HepG2 (cell line): ENCODE results near the gene JAM2. TPM values are rescaled to one million over a fixed set of nuclear protein-coding genes. Genes with fewer than 3 reads are reported as not detected.
A peak's percentile ranks its signal among the peaks of the same experiment; 100 is the strongest.

Source experiments
- AFF4 ChIP-seq: sonication (generic); formaldehyde crosslinking; IDR thresholded peaks from 2 replicates; pipeline ENCODE4 v1.4.0; 2020; ENCODE audit warnings: missing genetic modification reagents
- KMT2B ChIP-seq: IDR thresholded peaks from 2 replicates; pipeline ENCODE4 v1.6.1; 2016; ENCODE audit warnings: missing genetic modification reagents, missing compliant biosample characterization
- NFAT5 ChIP-seq: sonication (generic); formaldehyde crosslinking; IDR thresholded peaks from 2 replicates; pipeline ENCODE4 v1.4.0; 2020; ENCODE audit warnings: missing genetic modification reagents
- SYNCRIP ChIP-seq: fragments of 200-400 bp; formaldehyde crosslinking; IDR thresholded peaks from 2 replicates; pipeline ENCODE4 v1.6.1; 2018; ENCODE audit warnings: mild to moderate bottlenecking, low read depth, low read length; ENCODE audit not compliant: insufficient read depth
- TAF1 ChIP-seq: sonication (generic); formaldehyde crosslinking; IDR thresholded peaks from 2 replicates; pipeline ENCODE4 v1.4.0; 2020; ENCODE audit warnings: missing genetic modification reagents
- TFDP2 ChIP-seq: sonication (generic); formaldehyde crosslinking; IDR thresholded peaks from 2 replicates; pipeline ENCODE4 v1.4.0; 2020; ENCODE audit warnings: missing genetic modification reagents
- ZHX2 ChIP-seq, 2 experiments: sonication (generic) in 1 of 2; formaldehyde crosslinking in 1 of 2; IDR thresholded peaks; 2 replicates each; pipeline versions ENCODE4 v1.6.1 to v1.9.0; 2014 to 2022; ENCODE audit warnings: antibody characterized with exemption in 1 of 2, borderline replicate concordance in 1 of 2, inconsistent platforms in 1 of 2, low read depth in 1 of 2, missing genetic modification reagents in 1 of 2
- ZNF234 ChIP-seq: sonication (generic); formaldehyde crosslinking; conservative IDR thresholded peaks from 2 replicates; pipeline ENCODE4 v1.5.1; 2020; ENCODE audit warnings: mild to moderate bottlenecking, missing genetic modification reagents
- ZNF468 ChIP-seq: sonication (generic); formaldehyde crosslinking; IDR thresholded peaks from 2 replicates; pipeline ENCODE4 v1.8.0; 2022; ENCODE audit warnings: mild to moderate bottlenecking, moderate library complexity, missing genetic modification reagents
- ZNF891 ChIP-seq: sonication (generic); formaldehyde crosslinking; IDR thresholded peaks from 2 replicates; pipeline ENCODE4 v1.5.0; 2020; ENCODE audit warnings: mild to moderate bottlenecking, missing genetic modification reagents
- polyA plus RNA-seq, 8 experiments: library from polyadenylated mRNA; depleted of rRNA in 3 of 8; stranded (reverse) in 7 of 8; unstranded in 1 of 8; fragments of >200 nt; fragmentation: Illumina TruSeq in 4 of 8; extraction: Trizol in 4 of 8; gene quantifications; 2 replicates each; pipeline versions ENCODE4 v1.2.1 to v1.2.3, GENCODE V29; 2011 to 2016; ENCODE audit warnings: low read depth in 4 of 8, missing spikeins in 1 of 8, mixed read lengths in 1 of 8; ENCODE audit not compliant: insufficient read depth in 1 of 8
- total RNA-seq, 5 experiments: library from RNA; depleted of rRNA; stranded (reverse); fragments of >200 nt; fragmentation: Illumina TruSeq; extraction: Trizol; gene quantifications; 2 replicates each; pipeline ENCODE4 v1.2.3, GENCODE V29; 2016; ENCODE audit warnings: low read depth in 1 of 5

Gene JAM2
- total and polyA plus RNA-seq, 2 of the 13 experiments (the other 11 are each of a cell fraction or from before 2014, with no cell fraction given), result 0.07 TPM; not detected in 1

- peak; percentile 90 for TF ChIP-seq ZHX2 (IDR thresholded peaks at IDR 0.05; ENCODE audit: low read depth)
- no peak for TF ChIP-seq ZHX2 (CRISPR knock-in tag; IDR thresholded peaks at IDR 0.05; ENCODE audit: borderline replicate concordance)
- peak; percentile 87 for TF ChIP-seq TFDP2 (CRISPR knock-in tag)
- TF ChIP-seq ZNF234 (CRISPR knock-in tag), result 0 out of 2 replicates have a peak, but pooled peaks have one; percentile 37
- TF ChIP-seq NFAT5 (CRISPR knock-in tag), result peak; percentile 85
- no peak for TF ChIP-seq SYNCRIP
- no peak for TF ChIP-seq AFF4
- TF ChIP-seq ZNF468, result 0 out of 2 replicates have a peak, but pooled peaks have one; percentile 69
- peak; percentile 100 for TF ChIP-seq TAF1
- TF ChIP-seq KMT2B (CRISPR knock-in tag), result peak; percentile 98
- no peak for TF ChIP-seq ZNF891 (CRISPR knock-in tag)
Measured at GRCh38 chr21:25607151-25608043, 31.7 kb upstream of the JAM2 start, which contains the start of gene MRPL39 (continued).
